ENCODE data around the gene JAZF1. TPM values are rescaled to one million over a fixed set of nuclear protein-coding genes. Genes with fewer than 3 reads are reported as not detected.

JAZF1 gene
- total and polyA plus RNA-seq, 10 of the 15 experiments (the other 5 are each of a cell fraction or from before 2014, with no cell fraction given) = 0.04 to 0.82 (median 0.15) TPM; not detected in 3

DNA sequence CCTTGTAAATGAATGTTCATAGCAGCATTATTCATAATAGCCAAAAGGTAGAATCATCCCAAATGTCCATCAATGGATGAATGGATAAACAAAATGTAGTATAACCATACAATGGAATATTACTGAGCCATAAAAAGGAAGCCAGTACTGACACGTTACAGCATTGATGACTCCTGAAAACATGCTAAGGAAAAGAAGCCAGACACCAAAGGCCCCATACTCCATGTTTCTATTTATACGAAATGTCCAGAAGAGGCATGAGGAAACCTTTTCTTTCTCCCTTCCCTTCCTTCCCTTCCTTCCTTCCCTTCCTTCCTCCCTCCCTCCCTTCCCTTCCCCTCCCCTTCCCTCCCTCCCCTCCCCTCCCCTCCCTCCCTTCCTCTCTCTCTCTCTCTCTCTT, 131.9 kb downstream of the JAZF1 start:
- POLR2A ChIA-PET = no interaction called here
- Histone ChIP-seq H3K36me3 (ENCODE audit: control insufficient read depth in 2 of 2, insufficient read depth in 2 of 2, low read length in 1 of 2) (no peaks in the 10 kb centered on the region), H2AFZ (ENCODE audit: control insufficient read depth, low read depth, low read length) (no peak overlapping the region), H3K27me3 (replicated peaks in 1 of 2; ENCODE audit: control insufficient read depth in 2 of 2, insufficient read depth in 2 of 2, low read length in 1 of 2) (no peaks in the 10 kb centered on the region; a peak in 1 of 4 replicates), H3K9ac (ENCODE audit: control insufficient read depth, insufficient read depth, low read length) (no peak overlapping the region), H3K4me3 (no peak overlapping the region), H3K4me1 (ENCODE audit: control insufficient read depth, insufficient read depth, low read length) (no peaks in the 10 kb centered on the region), H4K20me1 (ENCODE audit: control insufficient read depth, insufficient read depth) (no peaks in the 10 kb centered on the region), H3K4me2 (ENCODE audit: control insufficient read depth, insufficient read depth) (no peak overlapping the region), H3K79me2 (ENCODE audit: control insufficient read depth, insufficient read depth, low read length) (no peaks in the 10 kb centered on the region), H3K27ac (ENCODE audit: control insufficient read depth, insufficient read depth) (no peak overlapping the region), H3K9me3 (replicated peaks; ENCODE audit: control insufficient read depth, insufficient read depth, low read length) (no peaks in the 10 kb centered on the region)
- no TSS peak for BruUV-seq (replicated peaks)
- in situ Hi-C loops (cut with MboI) = no loop called here
- DNase-seq (ENCODE audit: low read depth, low spot score) (no peak), ATAC-seq (no peak), FAIRE-seq (no peak)
- 56% methylated on average over 2 of the region's 2 CpGs for WGBS (ENCODE audit: insufficient coverage, insufficient replicate concordance, low lambda C conversion rate, missing lambda C conversion rate)
- no peak for TF ChIP-seq EZH2 (IDR thresholded peaks at IDR 0.05; ENCODE audit: borderline replicate concordance, control insufficient read depth, low read depth, low read length)
- no peak for TF ChIP-seq IRF4 (IDR thresholded peaks at IDR 0.05; ENCODE audit: low read depth, low read length)
- no peak for TF ChIP-seq ETV6 (conservative IDR thresholded peaks at IDR 0.05 in 1 of 2, IDR thresholded peaks at IDR 0.05 in 1 of 2; ENCODE audit: borderline replicate concordance in 1 of 2, low read depth in 1 of 2)
- no peak for TF ChIP-seq CEBPB (IDR thresholded peaks at IDR 0.05; ENCODE audit: borderline replicate concordance in 1 of 2, low read depth in 2 of 2, low read length in 2 of 2)
- TF ChIP-seq TCF12 (IDR thresholded peaks at IDR 0.05; ENCODE audit: low read depth, low read length) = no peak
- no peak for TF ChIP-seq PML (IDR thresholded peaks at IDR 0.05; ENCODE audit: low read length)
- TF ChIP-seq KDM1A (IDR thresholded peaks at IDR 0.05; ENCODE audit: borderline replicate concordance) = no peak
- TF ChIP-seq NRF1 (conservative IDR thresholded peaks at IDR 0.05; ENCODE audit: low read depth, low read length) = no peak
- TF ChIP-seq ZSCAN29 (IDR thresholded peaks at IDR 0.05) = no peak
- TF ChIP-seq BRCA1 (IDR thresholded peaks at IDR 0.05; ENCODE audit: low read depth, low read length) = no peak
- TF ChIP-seq, protein P1, sequence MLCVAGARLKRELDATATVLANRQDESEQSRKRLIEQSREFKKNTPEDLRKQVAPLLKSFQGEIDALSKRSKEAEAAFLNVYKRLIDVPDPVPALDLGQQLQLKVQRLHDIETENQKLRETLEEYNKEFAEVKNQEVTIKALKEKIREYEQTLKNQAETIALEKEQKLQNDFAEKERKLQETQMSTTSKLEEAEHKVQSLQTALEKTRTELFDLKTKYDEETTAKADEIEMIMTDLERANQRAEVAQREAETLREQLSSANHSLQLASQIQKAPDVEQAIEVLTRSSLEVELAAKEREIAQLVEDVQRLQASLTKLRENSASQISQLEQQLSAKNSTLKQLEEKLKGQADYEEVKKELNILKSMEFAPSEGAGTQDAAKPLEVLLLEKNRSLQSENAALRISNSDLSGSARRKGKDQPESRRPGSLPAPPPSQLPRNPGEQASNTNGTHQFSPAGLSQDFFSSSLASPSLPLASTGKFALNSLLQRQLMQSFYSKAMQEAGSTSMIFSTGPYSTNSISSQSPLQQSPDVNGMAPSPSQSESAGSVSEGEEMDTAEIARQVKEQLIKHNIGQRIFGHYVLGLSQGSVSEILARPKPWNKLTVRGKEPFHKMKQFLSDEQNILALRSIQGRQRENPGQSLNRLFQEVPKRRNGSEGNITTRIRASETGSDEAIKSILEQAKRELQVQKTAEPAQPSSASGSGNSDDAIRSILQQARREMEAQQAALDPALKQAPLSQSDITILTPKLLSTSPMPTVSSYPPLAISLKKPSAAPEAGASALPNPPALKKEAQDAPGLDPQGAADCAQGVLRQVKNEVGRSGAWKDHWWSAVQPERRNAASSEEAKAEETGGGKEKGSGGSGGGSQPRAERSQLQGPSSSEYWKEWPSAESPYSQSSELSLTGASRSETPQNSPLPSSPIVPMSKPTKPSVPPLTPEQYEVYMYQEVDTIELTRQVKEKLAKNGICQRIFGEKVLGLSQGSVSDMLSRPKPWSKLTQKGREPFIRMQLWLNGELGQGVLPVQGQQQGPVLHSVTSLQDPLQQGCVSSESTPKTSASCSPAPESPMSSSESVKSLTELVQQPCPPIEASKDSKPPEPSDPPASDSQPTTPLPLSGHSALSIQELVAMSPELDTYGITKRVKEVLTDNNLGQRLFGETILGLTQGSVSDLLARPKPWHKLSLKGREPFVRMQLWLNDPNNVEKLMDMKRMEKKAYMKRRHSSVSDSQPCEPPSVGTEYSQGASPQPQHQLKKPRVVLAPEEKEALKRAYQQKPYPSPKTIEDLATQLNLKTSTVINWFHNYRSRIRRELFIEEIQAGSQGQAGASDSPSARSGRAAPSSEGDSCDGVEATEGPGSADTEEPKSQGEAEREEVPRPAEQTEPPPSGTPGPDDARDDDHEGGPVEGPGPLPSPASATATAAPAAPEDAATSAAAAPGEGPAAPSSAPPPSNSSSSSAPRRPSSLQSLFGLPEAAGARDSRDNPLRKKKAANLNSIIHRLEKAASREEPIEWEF (IDR thresholded peaks at IDR 0.05; ENCODE audit: insufficient replicate concordance, low read depth, low read length) = no peak
- TF ChIP-seq, protein P2, sequence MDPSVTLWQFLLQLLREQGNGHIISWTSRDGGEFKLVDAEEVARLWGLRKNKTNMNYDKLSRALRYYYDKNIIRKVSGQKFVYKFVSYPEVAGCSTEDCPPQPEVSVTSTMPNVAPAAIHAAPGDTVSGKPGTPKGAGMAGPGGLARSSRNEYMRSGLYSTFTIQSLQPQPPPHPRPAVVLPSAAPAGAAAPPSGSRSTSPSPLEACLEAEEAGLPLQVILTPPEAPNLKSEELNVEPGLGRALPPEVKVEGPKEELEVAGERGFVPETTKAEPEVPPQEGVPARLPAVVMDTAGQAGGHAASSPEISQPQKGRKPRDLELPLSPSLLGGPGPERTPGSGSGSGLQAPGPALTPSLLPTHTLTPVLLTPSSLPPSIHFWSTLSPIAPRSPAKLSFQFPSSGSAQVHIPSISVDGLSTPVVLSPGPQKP (IDR thresholded peaks at IDR 0.05; ENCODE audit: low read depth, low read length) = no peak
- no peak for TF ChIP-seq POLR2AphosphoS5 (IDR thresholded peaks at IDR 0.05; ENCODE audit: low read length)
- TF ChIP-seq HCFC1 (IDR thresholded peaks at IDR 0.05; ENCODE audit: low read length) = no peak
- no peak for TF ChIP-seq NR2F1 (conservative IDR thresholded peaks at IDR 0.05)
- no peak for TF ChIP-seq SMARCA5 (IDR thresholded peaks at IDR 0.05)
- no peak for TF ChIP-seq PAX5 (IDR thresholded peaks at IDR 0.05; ENCODE audit: borderline replicate concordance, low read depth, low read length)
- no peak for TF ChIP-seq NFIC (IDR thresholded peaks at IDR 0.05; ENCODE audit: low read depth, low read length)
- intact Hi-C loops (cut with micrococcal nuclease; ENCODE audit: unreplicated experiment) = no loop called here
- CTCF ChIA-PET = interaction anchor here (0.9 to 1.0 kb wide), 2 partner anchors 13 to 48 kb away, joined by 3 read pairs; no protein-coding TSS in a partner anchor
- SMC1A ChIA-PET (ENCODE audit: uncharacterized antibody, unreplicated experiment) = no interaction called here
- RAD21 ChIA-PET (ENCODE audit: unreplicated experiment) = no interaction called here
